Panc1 (cell line): Measurements from ENCODE around the gene CLDN5. TPM values are rescaled to one million over a fixed set of nuclear protein-coding genes. Genes with fewer than 3 reads are reported as not detected.

Source experiments
- ATAC-seq: fragments of 200-7000 bp; cut with Tn5 transposase; 2 replicates; pipeline ENCODE4 v1.9.1; 2020; ENCODE audit warnings: mild to moderate bottlenecking, moderate library complexity
- BruUV-seq: library from RNA; stranded (reverse); fragments of 400-500 nt; replicated peaks from 2 replicates; lab custom pipeline; 2021; lab: Mats Ljungman, UMichigan
- CTCF ChIA-PET: fragments of 300-600 bp; sonication (Branson Sonifier 250); formaldehyde crosslinking; loops from one replicate; lab custom pipeline; 2022; ENCODE audit warnings: antibody characterized with exemption; lab: Charles Lee
- POLR2A ChIA-PET: fragments of 300-600 bp; sonication (Branson Sonifier 250); formaldehyde crosslinking; loops from one replicate; lab custom pipeline; 2022; ENCODE audit warnings: antibody characterized with exemption; lab: Charles Lee
- DNase-seq: peaks from one replicate; pipeline ENCODE4 v3.0.0-alpha.2; 2010; ENCODE audit warnings: low read depth, low spot score
- H3K27ac ChIP-seq: 2 replicates; pipeline ENCODE4 v1.5.1; 2011; ENCODE audit warnings: mild to moderate bottlenecking, low read length, inconsistent platforms
- H3K27me3 ChIP-seq: fragments of 200-500 bp; sonication (Bioruptor generic); 2 replicates; pipeline ENCODE4 v1.6.0; 2014; ENCODE audit warnings: low read length, inconsistent platforms; ENCODE audit not compliant: control insufficient read depth, insufficient read depth
- H3K36me3 ChIP-seq: fragments of 200-500 bp; sonication (Bioruptor generic); 2 replicates; pipeline ENCODE4 v1.5.1; 2014; ENCODE audit warnings: inconsistent platforms, mild to moderate bottlenecking, low read length, moderate library complexity; ENCODE audit not compliant: control insufficient read depth, insufficient read depth
- H3K4me1 ChIP-seq: 2 replicates; pipeline ENCODE4 v1.5.1; 2011; ENCODE audit warnings: inconsistent platforms, mild to moderate bottlenecking, low read length, moderate library complexity; ENCODE audit not compliant: control insufficient read depth, insufficient read depth
- H3K4me3 ChIP-seq, 2 experiments: 2 replicates each; pipeline ENCODE4 v1.5.1; 2011 to 2012; ENCODE audit warnings: low read depth in 2 of 2, low read length in 2 of 2, mild to moderate bottlenecking in 2 of 2, inconsistent platforms in 1 of 2, moderate library complexity in 1 of 2
- H3K9me3 ChIP-seq: fragments of 200-500 bp; sonication (Bioruptor generic); 2 replicates; pipeline ENCODE4 v1.5.1; 2014; ENCODE audit warnings: low read depth, mild to moderate bottlenecking, inconsistent platforms, low read length, moderate library complexity; ENCODE audit not compliant: control insufficient read depth, insufficient read depth
- CTCF ChIP-seq: fragments of 450-650 bp; IDR thresholded peaks from 2 replicates; pipeline ENCODE4 v1.5.1; 2017; ENCODE audit warnings: mild to moderate bottlenecking
- POLR2AphosphoS5 ChIP-seq: IDR thresholded peaks from 2 replicates; pipeline ENCODE4 v1.6.1; 2012; ENCODE audit warnings: mild to moderate bottlenecking, low read depth, low read length, moderate library complexity
- SIN3A ChIP-seq: IDR thresholded peaks from 2 replicates; pipeline ENCODE4 v1.6.1; 2012; ENCODE audit warnings: low read depth, mild to moderate bottlenecking, low read length, moderate library complexity, borderline replicate concordance; ENCODE audit not compliant: insufficient read depth
- TCF7L2 ChIP-seq: IDR thresholded peaks from 2 replicates; pipeline ENCODE4 v1.6.1; 2011; ENCODE audit warnings: mild to moderate bottlenecking, low read depth, low read length, inconsistent platforms
- in situ Hi-C: cut with HindIII; loops from 2 replicates; pipeline ENCODE4 v1.10.0; 2016; ENCODE audit warnings: low sequenced_read_pairs, low pct_unique_long_range_greater_than_20kb
- intact Hi-C: fragments of 100-400 bp; cut with micrococcal nuclease; formaldehyde crosslinking; loops from one replicate; pipeline ENCODE4 v1.10.0; 2022; ENCODE audit not compliant: unreplicated experiment
- total RNA-seq: library from RNA; stranded (reverse); gene quantifications from one replicate; pipeline ENCODE4 v1.2.1, GENCODE V29; 2021; ENCODE audit not compliant: unreplicated experiment
- TF ChIP-seq, protein P1 (sequence below), 2 experiments: IDR thresholded peaks; 2 replicates each; pipeline ENCODE4 v1.6.1; 2011 to 2012; ENCODE audit warnings: low read depth in 2 of 2, control low read depth in 1 of 2, low read length in 1 of 2, mild to moderate bottlenecking in 1 of 2, moderate library complexity in 1 of 2; ENCODE audit not compliant: insufficient read depth in 1 of 2

CLDN5 gene
- total RNA-seq, 1 experiment from 2014 or later = 0.18 TPM

GRCh38 chr22:19535001-19535400 lies 10.8 kb upstream of the CLDN5 start:
- no peaks in the 10 kb centered on the region for H3K4me1 ChIP-seq

GRCh38 chr22:19533857-19534256 lies 9.6 kb upstream of the CLDN5 start:
- Histone ChIP-seq H3K27me3 (no peaks in the 10 kb centered on the region), H3K9me3 (no peaks in the 10 kb centered on the region), H3K36me3 (no peaks in the 10 kb centered on the region), H3K4me3 (no peak overlapping the region), H3K4me1 (no peaks in the 10 kb centered on the region), H3K27ac (no peak overlapping the region)
- DNase-seq = no peak
- ChIA-PET POLR2A (no interaction called here), CTCF (no interaction called here)
- BruUV-seq = no TSS peak
- TF ChIP-seq, protein P1, sequence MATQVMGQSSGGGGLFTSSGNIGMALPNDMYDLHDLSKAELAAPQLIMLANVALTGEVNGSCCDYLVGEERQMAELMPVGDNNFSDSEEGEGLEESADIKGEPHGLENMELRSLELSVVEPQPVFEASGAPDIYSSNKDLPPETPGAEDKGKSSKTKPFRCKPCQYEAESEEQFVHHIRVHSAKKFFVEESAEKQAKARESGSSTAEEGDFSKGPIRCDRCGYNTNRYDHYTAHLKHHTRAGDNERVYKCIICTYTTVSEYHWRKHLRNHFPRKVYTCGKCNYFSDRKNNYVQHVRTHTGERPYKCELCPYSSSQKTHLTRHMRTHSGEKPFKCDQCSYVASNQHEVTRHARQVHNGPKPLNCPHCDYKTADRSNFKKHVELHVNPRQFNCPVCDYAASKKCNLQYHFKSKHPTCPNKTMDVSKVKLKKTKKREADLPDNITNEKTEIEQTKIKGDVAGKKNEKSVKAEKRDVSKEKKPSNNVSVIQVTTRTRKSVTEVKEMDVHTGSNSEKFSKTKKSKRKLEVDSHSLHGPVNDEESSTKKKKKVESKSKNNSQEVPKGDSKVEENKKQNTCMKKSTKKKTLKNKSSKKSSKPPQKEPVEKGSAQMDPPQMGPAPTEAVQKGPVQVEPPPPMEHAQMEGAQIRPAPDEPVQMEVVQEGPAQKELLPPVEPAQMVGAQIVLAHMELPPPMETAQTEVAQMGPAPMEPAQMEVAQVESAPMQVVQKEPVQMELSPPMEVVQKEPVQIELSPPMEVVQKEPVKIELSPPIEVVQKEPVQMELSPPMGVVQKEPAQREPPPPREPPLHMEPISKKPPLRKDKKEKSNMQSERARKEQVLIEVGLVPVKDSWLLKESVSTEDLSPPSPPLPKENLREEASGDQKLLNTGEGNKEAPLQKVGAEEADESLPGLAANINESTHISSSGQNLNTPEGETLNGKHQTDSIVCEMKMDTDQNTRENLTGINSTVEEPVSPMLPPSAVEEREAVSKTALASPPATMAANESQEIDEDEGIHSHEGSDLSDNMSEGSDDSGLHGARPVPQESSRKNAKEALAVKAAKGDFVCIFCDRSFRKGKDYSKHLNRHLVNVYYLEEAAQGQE (IDR thresholded peaks at IDR 0.05; ENCODE audit: insufficient read depth in 1 of 2, low read depth in 2 of 2, low read length in 1 of 2) = no peak
- TF ChIP-seq POLR2AphosphoS5 (no peak), SIN3A (no peak), CTCF (no peak), TCF7L2 (no peak)
- ATAC-seq = no peak
- intact Hi-C loops = no loop called here
- in situ Hi-C loops = no loop called here

More at GRCh38 chr22:19535001-19535400, 10.8 kb upstream of the CLDN5 start:
- ChIA-PET CTCF (no interaction called here), POLR2A (no interaction called here)
- BruUV-seq = no TSS peak
- ATAC-seq = no peak
- no peak overlapping the region for H3K4me3 ChIP-seq
- no peak for DNase-seq
- intact Hi-C loops (no loop called here), in situ Hi-C loops (no loop called here)
- H3K27me3 ChIP-seq = no peaks in the 10 kb centered on the region
- H3K27ac ChIP-seq = no peak overlapping the region
- H3K36me3 ChIP-seq = no peaks in the 10 kb centered on the region
- TF ChIP-seq CTCF (no peak), POLR2AphosphoS5 (no peak), SIN3A (no peak), TCF7L2 (no peak)
- TF ChIP-seq, protein P1 (IDR thresholded peaks at IDR 0.05; ENCODE audit: insufficient read depth in 1 of 2, low read depth in 2 of 2, low read length in 1 of 2) = no peak
- no peaks in the 10 kb centered on the region for H3K9me3 ChIP-seq
